K562 (cell line): ENCODE results near the gene LRRC9. TPM values are rescaled to one million over a fixed set of nuclear protein-coding genes. Genes with fewer than 3 reads are reported as not detected.

Experiments used
- ATAC-seq: fragments of 200-7000 bp; cut with Tn5 transposase; 3 replicates; pipeline ENCODE4 v1.9.1; 2020; ENCODE audit warnings: moderate library complexity
- BruUV-seq: library from RNA; stranded (reverse); fragments of 400-500 nt; replicated peaks from 2 replicates; lab custom pipeline; 2021; lab: Mats Ljungman, UMichigan
- CTCF ChIA-PET: fragments of 300-600 bp; formaldehyde crosslinking; extraction: SDS; loops from one replicate; lab custom pipeline; 2021; ENCODE audit warnings: low intra/inter-chr PET ratio; lab: Yijun Ruan, JAX
- POLR2A ChIA-PET: fragments of 300-600, 350-650 bp; sonication (Branson Sonifier 250); formaldehyde crosslinking; extraction: SDS; loops from one replicate; lab custom pipeline; 2021; ENCODE audit warnings: antibody characterized with exemption, inconsistent platforms; lab: Yijun Ruan, JAX
- DNase-seq, 4 experiments: peaks; one replicate each; pipeline versions ENCODE4 v3.0.0 to v3.0.0-alpha.2; 2011 to 2018; ENCODE audit warnings: low spot score in 3 of 4, mixed read lengths in 3 of 4; ENCODE audit errors: extremely low read depth in 1 of 4
- FAIRE-seq: peaks from 2 replicates; lab custom pipeline; 2011; peaks lifted over from hg19 to GRCh38; lab: Jason Lieb, UNC
- H2AFZ ChIP-seq: 2 replicates; pipeline ENCODE4 v1.6.0; 2011; ENCODE audit warnings: low read depth, low read length, control low read depth, inconsistent platforms
- H3K27ac ChIP-seq: fragments of 200-600 bp; 3 replicates; pipeline ENCODE4 v1.8.0; 2011; ENCODE audit warnings: low read depth, mild to moderate bottlenecking, control low read depth, inconsistent platforms, low read length, moderate library complexity, mixed read lengths; ENCODE audit errors: extremely low read depth
- H3K27me3 ChIP-seq, 2 experiments: fragments of 300-600 bp in 1 of 2; 2 replicates in 1 of 2; 3 replicates in 1 of 2; pipeline versions ENCODE4 v1.6.0 to v1.8.0; 2011; ENCODE audit warnings: inconsistent platforms in 2 of 2, low read length in 2 of 2, mild to moderate bottlenecking in 1 of 2, mixed read lengths in 1 of 2, moderate library complexity in 1 of 2; ENCODE audit not compliant: control insufficient read depth in 2 of 2, insufficient read depth in 2 of 2
- H3K36me3 ChIP-seq: fragments of 300-600 bp; 3 replicates; pipeline ENCODE4 v1.8.0; 2011; ENCODE audit warnings: mild to moderate bottlenecking, low read length, inconsistent platforms; ENCODE audit not compliant: control insufficient read depth, insufficient read depth
- H3K4me1 ChIP-seq, 2 experiments: fragments of 200-600 bp in 1 of 2; replicated peaks in 1 of 2; 2 replicates in 1 of 2; 3 replicates in 1 of 2; pipeline versions ENCODE4 v1.5.1 to v1.8.0; 2011; ENCODE audit warnings: inconsistent platforms in 2 of 2, low read length in 2 of 2, mild to moderate bottlenecking in 1 of 2, mixed read lengths in 1 of 2, moderate library complexity in 1 of 2; ENCODE audit not compliant: control insufficient read depth in 2 of 2, insufficient read depth in 2 of 2
- H3K4me2 ChIP-seq: 2 replicates; pipeline ENCODE4 v1.6.1; 2011; ENCODE audit warnings: low read length, control low read depth, inconsistent platforms, mixed read lengths; ENCODE audit not compliant: insufficient read depth
- H3K4me3 ChIP-seq: fragments of 200-600 bp; sonication (generic), shearing (Covaris generic); 2 replicates; pipeline ENCODE4 v1.5.1; 2016; ENCODE audit warnings: control low read depth, inconsistent platforms
- H3K79me2 ChIP-seq: fragments of 200-600 bp; 3 replicates; pipeline ENCODE4 v1.8.0; 2011; ENCODE audit warnings: low read length, inconsistent platforms; ENCODE audit not compliant: control insufficient read depth, insufficient read depth
- H3K9ac ChIP-seq, 2 experiments: 2 replicates each; pipeline versions ENCODE4 v1.6.0 to v1.6.1; 2011; ENCODE audit warnings: low read depth in 2 of 2, low read length in 2 of 2, control low read depth in 1 of 2, inconsistent platforms in 1 of 2, mild to moderate bottlenecking in 1 of 2, mixed read lengths in 1 of 2; ENCODE audit not compliant: insufficient read depth in 1 of 2
- H3K9me1 ChIP-seq: one replicate; pipeline ENCODE4 v1.6.0; 2011; ENCODE audit warnings: inconsistent platforms, mild to moderate bottlenecking, low read length, moderate library complexity; ENCODE audit not compliant: control insufficient read depth, insufficient read depth
- H3K9me3 ChIP-seq: replicated peaks from 2 replicates; pipeline ENCODE4 v1.5.1; 2011; ENCODE audit warnings: low read depth, low read length, inconsistent platforms; ENCODE audit not compliant: control insufficient read depth, insufficient read depth
- H4K20me1 ChIP-seq: replicated peaks from 2 replicates; pipeline ENCODE4 v1.6.1; 2011; ENCODE audit warnings: low read length, inconsistent platforms, mixed read lengths; ENCODE audit not compliant: control insufficient read depth, insufficient read depth
- ARID2 ChIP-seq: fragments of 450-650 bp; IDR thresholded peaks from 2 replicates; pipeline ENCODE4 v1.6.1; 2017; ENCODE audit warnings: antibody characterized with exemption, mild to moderate bottlenecking
- ARNT ChIP-seq, 2 experiments: fragments of 450-650 bp; IDR thresholded peaks; 2 replicates each; pipeline ENCODE4 v1.6.1; 2016; ENCODE audit warnings: mild to moderate bottlenecking in 1 of 2
- ERF ChIP-seq: fragments of 450-650 bp; formaldehyde crosslinking; IDR thresholded peaks from 2 replicates; pipeline ENCODE4 v1.4.0; 2020; ENCODE audit warnings: mild to moderate bottlenecking, mixed read lengths
- HEY1 ChIP-seq: fragments of 250-450 bp; sonication (Bioruptor Pico); IDR thresholded peaks from 2 replicates; pipeline ENCODE4 v1.5.0; 2020; ENCODE audit warnings: mild to moderate bottlenecking, moderate library complexity, borderline replicate concordance
- REST ChIP-seq, 2 experiments: fragments of 450-650 bp; formaldehyde crosslinking in 1 of 2; IDR thresholded peaks; 2 replicates each; pipeline versions ENCODE4 v1.4.0 to v1.6.1; 2014 to 2020; ENCODE audit warnings: mild to moderate bottlenecking in 2 of 2, borderline replicate concordance in 1 of 2, low read depth in 1 of 2
- RFX1 ChIP-seq: fragments of 450-650 bp; IDR thresholded peaks from 2 replicates; pipeline ENCODE4 v1.6.1; 2016; ENCODE audit warnings: mild to moderate bottlenecking, moderate library complexity
- STAG1 ChIP-seq: sonication (generic); formaldehyde crosslinking; IDR thresholded peaks from 2 replicates; pipeline ENCODE4 v1.5.0; 2020; ENCODE audit warnings: missing genetic modification reagents, borderline replicate concordance
- STAT5B ChIP-seq: fragments of 250-450 bp; sonication (Bioruptor Pico); IDR thresholded peaks from 2 replicates; pipeline ENCODE4 v1.8.0; 2021; ENCODE audit warnings: mild to moderate bottlenecking, inconsistent platforms
- YBX1 ChIP-seq: fragments of 450-650 bp; IDR thresholded peaks from 2 replicates; pipeline ENCODE4 v1.7.1; 2016; ENCODE audit warnings: mild to moderate bottlenecking
- ZNF41 ChIP-seq: fragments of 250-450 bp; sonication (Bioruptor Pico); conservative IDR thresholded peaks from 2 replicates; pipeline ENCODE4 v1.4.0; 2020; ENCODE audit warnings: mild to moderate bottlenecking
- ZNF436 ChIP-seq: fragments of 250-450, 450-650 bp; sonication (Bioruptor Pico); formaldehyde crosslinking; IDR thresholded peaks from 2 replicates; pipeline ENCODE4 v1.7.0; 2020; ENCODE audit warnings: mild to moderate bottlenecking
- ZNF444 ChIP-seq: fragments of 250-450 bp; sonication (Bioruptor Pico); IDR thresholded peaks from 2 replicates; pipeline ENCODE4 v1.4.0; 2020; ENCODE audit warnings: mild to moderate bottlenecking, moderate library complexity
- ZNF561 ChIP-seq: fragments of 450-650 bp; formaldehyde crosslinking; conservative IDR thresholded peaks from 2 replicates; pipeline ENCODE4 v1.4.0; 2020; ENCODE audit warnings: mild to moderate bottlenecking, moderate library complexity
- WGBS: fragments of 100-300 bp; shearing (Covaris generic); methylation state at CpG from one replicate; pipeline ENCODE4 v1.1.6; 2016; ENCODE audit warnings: low coverage, mixed read lengths; ENCODE audit not compliant: insufficient coverage; ENCODE audit errors: missing lambda C conversion rate; 5-methylcytosine and 5-hydroxymethylcytosine counted together
- in situ Hi-C: fragments of 300-500 bp; cut with MboI; formaldehyde crosslinking; loops from 4 replicates; pipeline ENCODE4 v1.15.0; 2018; ENCODE audit warnings: inconsistent platforms, mixed read lengths
- intact Hi-C: fragments of 100-400 bp; cut with micrococcal nuclease; formaldehyde crosslinking; loops from 2 replicates; pipeline ENCODE4 v1.14.2; 2022
- polyA plus RNA-seq, 8 experiments: library from polyadenylated mRNA; depleted of rRNA in 4 of 8; stranded (reverse) in 5 of 8; unstranded in 3 of 8; fragments of >200 nt; fragmentation: Nextera tagmentation in 2 of 8; fragmentation: Illumina TruSeq in 1 of 8; extraction: Ambion mirVana in 2 of 8; extraction: Trizol in 1 of 8; gene quantifications; 2 replicates each; pipeline versions ENCODE4 v1.2.1 to v1.2.3, GENCODE V29; 2011 to 2014; ENCODE audit warnings: inconsistent platforms in 1 of 8, missing spikeins in 1 of 8
- total RNA-seq, 7 experiments: library from RNA; depleted of rRNA in 6 of 7; stranded (reverse); fragments of >200 nt in 6 of 7; fragmentation: Illumina TruSeq in 2 of 7; extraction: Trizol in 2 of 7; gene quantifications; 2 replicates each; pipeline versions ENCODE4 v1.2.1 to v1.2.3, GENCODE V29; 2011 to 2021; ENCODE audit warnings: low replicate concordance in 1 of 7
- TF ChIP-seq, protein P1 (sequence below): fragments of 250-450 bp; sonication (Bioruptor Pico); IDR thresholded peaks from 2 replicates; pipeline ENCODE4 v1.4.0; 2020; ENCODE audit warnings: mild to moderate bottlenecking

LRRC9 gene
- total and polyA plus RNA-seq, 9 of the 15 experiments (the other 6 are each of a cell fraction or from before 2014, with no cell fraction given): not detected

- TF ChIP-seq STAT5B (CRISPR knock-in tag) (no peak), ERF (CRISPR knock-in tag) (no peak), YBX1 (no peak), HEY1 (no peak)
Observed at GRCh38 chr14:60107477-60107876, 187.5 kb downstream of the LRRC9 start (continued).

DNA sequence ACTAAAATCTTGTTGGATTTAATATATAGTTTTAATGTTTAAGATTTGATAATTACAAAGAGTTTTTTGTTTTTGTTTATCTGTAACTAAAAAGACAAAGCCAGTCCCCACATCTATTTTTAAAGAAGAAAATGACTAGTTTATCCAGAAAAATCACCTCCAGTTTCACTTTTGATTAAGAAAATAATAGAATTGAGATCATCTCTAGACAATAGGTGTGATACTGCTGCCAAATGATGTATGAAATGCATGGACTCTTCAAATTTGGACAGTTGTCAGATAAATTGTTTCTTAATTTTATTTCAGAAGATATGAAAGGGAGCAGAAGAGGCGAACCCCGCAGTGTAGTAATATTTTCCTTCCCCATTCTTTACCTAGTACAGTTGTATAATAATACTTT, 191.8 kb downstream of the LRRC9 start:
- Histone ChIP-seq H3K9ac (no peak overlapping the region), H2AFZ (no peak overlapping the region), H3K4me3 (no peak overlapping the region), H3K79me2 (no peaks in the 10 kb centered on the region; the same call in none of the 3 replicates), H3K4me1 (no peaks in the 10 kb centered on the region), H3K4me2 (no peak overlapping the region), H3K9me1 (no peaks in the 10 kb centered on the region), H4K20me1 (no peaks in the 10 kb centered on the region), H3K36me3 (peaks cover 34% of the 10 kb centered on the region), H3K9me3 (no peaks in the 10 kb centered on the region), H3K27ac (no peak overlapping the region), H3K27me3 (no peaks in the 10 kb centered on the region)
- ChIA-PET POLR2A (no interaction called here), CTCF (no interaction called here)
- ATAC-seq (no peak), FAIRE-seq (no peak), DNase-seq (no peak)
- in situ Hi-C loops (no loop called here), intact Hi-C loops (no loop called here)
- 100% methylated on average over 2 of the region's 2 CpGs for WGBS
- no TSS peak for BruUV-seq
- no peak for TF ChIP-seq STAG1 (CRISPR knock-in tag)
- no peak for TF ChIP-seq ARNT (IDR thresholded peaks at IDR 0.05)
- no peak for TF ChIP-seq ZNF561 (CRISPR knock-in tag)
- no peak for TF ChIP-seq RFX1
- no peak for TF ChIP-seq ZNF444 (CRISPR knock-in tag)
- TF ChIP-seq, protein P1, sequence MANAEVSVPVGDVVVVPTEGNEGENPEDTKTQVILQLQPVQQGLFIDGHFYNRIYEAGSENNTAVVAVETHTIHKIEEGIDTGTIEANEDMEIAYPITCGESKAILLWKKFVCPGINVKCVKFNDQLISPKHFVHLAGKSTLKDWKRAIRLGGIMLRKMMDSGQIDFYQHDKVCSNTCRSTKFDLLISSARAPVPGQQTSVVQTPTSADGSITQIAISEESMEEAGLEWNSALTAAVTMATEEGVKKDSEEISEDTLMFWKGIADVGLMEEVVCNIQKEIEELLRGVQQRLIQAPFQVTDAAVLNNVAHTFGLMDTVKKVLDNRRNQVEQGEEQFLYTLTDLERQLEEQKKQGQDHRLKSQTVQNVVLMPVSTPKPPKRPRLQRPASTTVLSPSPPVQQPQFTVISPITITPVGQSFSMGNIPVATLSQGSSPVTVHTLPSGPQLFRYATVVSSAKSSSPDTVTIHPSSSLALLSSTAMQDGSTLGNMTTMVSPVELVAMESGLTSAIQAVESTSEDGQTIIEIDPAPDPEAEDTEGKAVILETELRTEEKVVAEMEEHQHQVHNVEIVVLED: no peak
- TF ChIP-seq ZNF436 (CRISPR knock-in tag): no peak
- TF ChIP-seq ZNF41 (CRISPR knock-in tag): no peak
- no peak for TF ChIP-seq REST (IDR thresholded peaks at IDR 0.05; ENCODE audit: borderline replicate concordance)
- TF ChIP-seq REST (CRISPR knock-in tag; IDR thresholded peaks at IDR 0.05; ENCODE audit: low read depth): no peak
- TF ChIP-seq ARID2: no peak
